Measurements from ENCODE around the gene GPR18.

Gene GPR18

GRCh38 chr13:99258210-99258860 lies at the start of gene GPR18:
GPR18 (minus strand) TSS chr13:99258379; CDS start chr13:99255872, 2,507 bp downstream.
- no peak for DNase-seq
- peak; percentile 77 for ATAC-seq

GRCh38 chr13:99307648-99308339 lies 49.6 kb upstream of the GPR18 start:
- peak; percentile 92 for ATAC-seq

GRCh38 chr13:99307247-99307646 lies 49.1 kb upstream of the GPR18 start, which contains the start of gene GPR183:
GPR183 (minus strand) TSS chr13:99307399; CDS start chr13:99296145, 11,254 bp downstream.
- ATAC-seq (peak; percentile 54), DNase-seq (no peak)

More at GRCh38 chr13:99307648-99308339, 49.6 kb upstream of the GPR18 start:
- DNase-seq: peak; percentile 76

- ATAC-seq (no peak), DNase-seq (no peak)
Observed at GRCh38 chr13:99305566-99305965, 47.4 kb upstream of the GPR18 start.

- ATAC-seq (no peak), DNase-seq (no peak)
Observed at GRCh38 chr13:99305158-99305557, 47.0 kb upstream of the GPR18 start.

- DNase-seq (no peak), ATAC-seq (no peak)
Observed at GRCh38 chr13:99304541-99304940, 46.4 kb upstream of the GPR18 start.

- DNase-seq (peak; percentile 55), ATAC-seq (no peak)
Observed at GRCh38 chr13:99303863-99304521, 45.8 kb upstream of the GPR18 start.

- DNase-seq (no peak), ATAC-seq (no peak)
Observed at GRCh38 chr13:99302637-99303505, 44.7 kb upstream of the GPR18 start.

- no peak for DNase-seq
- no peak for ATAC-seq
Observed at GRCh38 chr13:99301913-99302636, 43.9 kb upstream of the GPR18 start.

GRCh38 chr13:99301056-99301838 lies 43.1 kb upstream of the GPR18 start:
- ATAC-seq (no peak), DNase-seq (no peak)

GRCh38 chr13:99299920-99300341 lies 41.8 kb upstream of the GPR18 start:
- no peak for DNase-seq

GRCh38 chr13:99299256-99299919 lies 41.2 kb upstream of the GPR18 start:
- DNase-seq (no peak), ATAC-seq (no peak)

More at GRCh38 chr13:99299920-99300341, 41.8 kb upstream of the GPR18 start:
- no peak for ATAC-seq

GRCh38 chr13:99298056-99298455 lies 39.9 kb upstream of the GPR18 start:
- DNase-seq (no peak), ATAC-seq (no peak)

- ATAC-seq: peak; percentile 48
Observed at GRCh38 chr13:99297331-99297730, 39.2 kb upstream of the GPR18 start.

GRCh38 chr13:99296398-99296797 lies 38.2 kb upstream of the GPR18 start:
- DNase-seq: no peak
- ATAC-seq: peak; percentile 72

More at GRCh38 chr13:99297331-99297730, 39.2 kb upstream of the GPR18 start:
- no peak for DNase-seq

- ATAC-seq (no peak), DNase-seq (no peak)
Observed at GRCh38 chr13:99295488-99296252, 37.5 kb upstream of the GPR18 start.

- ATAC-seq: no peak
- DNase-seq: no peak
Observed at GRCh38 chr13:99294958-99295357, 36.8 kb upstream of the GPR18 start.

GRCh38 chr13:99294198-99294597 lies 36.0 kb upstream of the GPR18 start:
- no peak for ATAC-seq
- no peak for DNase-seq

- DNase-seq (no peak), ATAC-seq (no peak)
Observed at GRCh38 chr13:99293178-99293577, 35.0 kb upstream of the GPR18 start.

All from stimulated activated naive CD8-positive, alpha-beta T cell treated with anti-CD3 and anti-CD28 coated beads, Interleukin-15, Interleukin-2, amounts not matched to agents 100 U/mL and 50 U/mL, for 24 hours (primary cell).